GM18873 (cell line): ENCODE data around the gene DNMT3A.

ENCODE experiments used
- ATAC-seq: cut with Tn5 transposase; IDR thresholded peaks from one replicate; pipeline ENCODE4 v1.9.1; 2021; ENCODE audit warnings: mild to moderate bottlenecking, moderate library complexity, moderate number of reproducible peaks; ENCODE audit not compliant: unreplicated experiment, low FRiP score

DNMT3A gene

DNA sequence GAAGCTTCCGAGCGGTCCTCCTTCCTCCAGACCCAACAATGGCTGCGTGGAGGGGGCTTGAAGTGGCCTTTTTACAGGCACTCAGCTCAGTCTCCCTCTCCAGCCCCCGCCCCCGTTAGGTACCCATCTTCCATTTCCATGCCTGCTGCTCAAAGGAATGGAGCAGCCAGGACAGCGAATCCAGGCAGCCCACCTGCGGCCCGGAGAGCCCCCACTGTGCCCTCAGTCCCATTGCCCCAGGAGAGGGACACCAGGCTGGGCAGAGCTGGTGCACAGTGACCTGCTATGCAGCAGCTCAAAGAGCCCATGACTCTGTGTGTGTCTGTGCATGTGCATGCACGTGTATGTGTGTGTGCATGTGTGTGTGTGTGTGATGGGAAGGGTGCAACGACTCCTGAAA is 162.7 kb downstream of the DNMT3A start:
- ATAC-seq: no peak
